ENCODE data around the gene BOK. TPM values are rescaled to one million over a fixed set of nuclear protein-coding genes. Genes with fewer than 3 reads are reported as not detected.
A peak's percentile ranks its signal among the peaks of the same experiment; 100 is the strongest.

BOK gene
- total and polyA plus RNA-seq, 2 of the 13 experiments (the other 11 are each of a cell fraction or from before 2014, with no cell fraction given) = 35.5 to 39.2 TPM

DNA sequence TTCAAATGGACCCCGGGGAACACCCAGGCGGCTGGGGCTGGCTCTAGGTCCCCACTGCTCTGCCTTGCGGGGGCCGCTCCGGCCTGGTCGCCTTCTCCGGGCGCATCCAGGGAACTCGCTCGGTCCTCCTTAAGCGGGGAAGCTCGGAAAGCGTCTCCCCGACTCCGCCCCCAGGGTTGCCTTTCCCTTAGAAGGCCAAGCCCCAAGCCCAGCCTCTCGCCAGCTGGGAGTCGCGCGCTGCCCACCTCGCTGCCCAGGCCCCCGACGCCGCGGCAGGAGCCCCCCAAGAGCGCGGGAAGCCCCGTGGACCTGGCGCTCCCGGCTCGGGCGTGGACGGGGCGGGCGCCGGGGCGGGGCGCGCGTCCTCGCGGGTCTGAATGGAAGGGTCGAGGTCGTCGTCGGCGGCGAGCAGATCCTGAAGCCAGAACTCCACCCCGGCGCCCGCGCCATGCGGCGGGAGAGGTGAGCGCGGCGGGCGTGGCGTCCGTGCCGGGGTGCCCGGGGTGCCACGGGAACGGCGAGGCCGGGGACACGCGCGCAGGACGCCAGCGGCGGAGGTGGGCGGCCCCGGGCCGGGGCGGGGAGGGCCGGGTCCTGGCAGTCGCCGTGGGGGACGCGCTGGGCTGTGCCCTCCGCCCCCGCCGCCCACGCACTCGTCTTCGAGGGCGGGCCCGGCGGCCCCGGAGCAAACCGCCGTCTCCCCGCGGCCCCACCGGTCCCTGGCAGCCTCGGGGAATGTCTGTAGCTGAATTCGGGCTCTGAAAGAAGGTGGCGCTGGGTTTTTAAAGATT is at the start of gene BOK (continued):
- no peak for TF ChIP-seq YEATS2 (CRISPR knock-in tag; IDR thresholded peaks at IDR 0.05; ENCODE audit: borderline replicate concordance)
- TF ChIP-seq ZNF20 (CRISPR knock-in tag; IDR thresholded peaks at IDR 0.05) = no peak
- TF ChIP-seq PRDM15 (CRISPR knock-in tag; IDR thresholded peaks at IDR 0.05) = no peak; the same call in 1 of the 2 replicates
- no peak for TF ChIP-seq ZNF264 (CRISPR knock-in tag; IDR thresholded peaks at IDR 0.05)
- TF ChIP-seq PRDM10 (CRISPR knock-in tag; IDR thresholded peaks at IDR 0.05; ENCODE audit: low read depth) = no peak
- no peak for TF ChIP-seq ZSCAN30 (CRISPR knock-in tag; IDR thresholded peaks at IDR 0.05)
- peak; percentile 43; the same call in 1 of the 2 replicates for TF ChIP-seq GFI1 (CRISPR knock-in tag; IDR thresholded peaks at IDR 0.05; ENCODE audit: borderline replicate concordance)
- peak; percentile 38; the same call in 1 of the 2 replicates for TF ChIP-seq ZXDC (CRISPR knock-in tag; IDR thresholded peaks at IDR 0.05)
- no peak for TF ChIP-seq ZNF143 (CRISPR knock-in tag; IDR thresholded peaks at IDR 0.05)
- peak; percentile 62; the same call in 1 of the 3 replicates for TF ChIP-seq MXI1 (IDR thresholded peaks at IDR 0.05; ENCODE audit: borderline replicate concordance, low read depth, low read length)
- no peak for TF ChIP-seq FOXO1 (CRISPR knock-in tag; IDR thresholded peaks at IDR 0.05)
- TF ChIP-seq STAT5B (CRISPR knock-in tag; IDR thresholded peaks at IDR 0.05) = no peak
- TF ChIP-seq SIX4 (CRISPR knock-in tag; IDR thresholded peaks at IDR 0.05) = no peak
- TF ChIP-seq ATF4 (CRISPR knock-in tag; IDR thresholded peaks at IDR 0.05) = no peak
